Measurements from ENCODE around the gene AHNAK. TPM values are rescaled to one million over a fixed set of nuclear protein-coding genes. Genes with fewer than 3 reads are reported as not detected.
A peak's percentile ranks its signal among the peaks of the same experiment; 100 is the strongest.

Gene AHNAK
- total and polyA plus RNA-seq, 2 experiments from 2014 or later: 167 to 548 TPM

GRCh38 chr11:62462508-62462892, 84.1 kb downstream of the AHNAK start:
- TF ChIP-seq EZH2 (IDR thresholded peaks at IDR 0.05; ENCODE audit: insufficient read depth, poor library complexity, severe bottlenecking): no peak
- H3K9me2 ChIP-seq (ENCODE audit: insufficient read depth): no peaks in the 10 kb centered on the region
- no peaks in the 10 kb centered on the region for H3K27me3 ChIP-seq (replicated peaks; ENCODE audit: insufficient read depth)
- H3K4me3 ChIP-seq: no peak overlapping the region
- no peaks in the 10 kb centered on the region for H3K79me2 ChIP-seq (ENCODE audit: insufficient read depth)
- 27 to 33% methylated on average over 9 of the region's 9 CpGs for WGBS, 2 experiments (ENCODE audit: low coverage in 1 of 2, low lambda C conversion rate in 2 of 2, missing lambda C conversion rate in 2 of 2)
- H3K4me2 ChIP-seq (ENCODE audit: unreplicated experiment): peak overlapping the region; percentile 18
- in situ Hi-C loops (cut with MboI): no loop called here
- peak overlapping the region; percentile 11; the same call in 1 of the 2 replicates for H3K9ac ChIP-seq
- H2AFZ ChIP-seq: peak overlapping the region; percentile 67
- H3K27ac ChIP-seq: no peak overlapping the region
- H4K20me1 ChIP-seq (ENCODE audit: insufficient read depth): no peaks in the 10 kb centered on the region
- peaks cover 21% of the 10 kb centered on the region for H3K4me1 ChIP-seq (ENCODE audit: insufficient read depth)
- DNase-seq: no peak
- peaks cover 4% of the 10 kb centered on the region; the same call in 1 of the 2 replicates for H3F3A ChIP-seq (ENCODE audit: insufficient read depth)
- H3K36me3 ChIP-seq (ENCODE audit: low read depth): no peaks in the 10 kb centered on the region
- H3K9me3 ChIP-seq (ENCODE audit: low read depth): no peaks in the 10 kb centered on the region

GRCh38 chr11:62461740-62462507, 84.7 kb downstream of the AHNAK start:
- peaks cover 21% of the 10 kb centered on the region for H3K4me1 ChIP-seq (ENCODE audit: insufficient read depth)
- peak overlapping the region; percentile 18 for H3K4me2 ChIP-seq (ENCODE audit: unreplicated experiment)
- DNase-seq: peak; percentile 73
- H3K4me3 ChIP-seq: peak overlapping the region; percentile 27
- H3K9me3 ChIP-seq (ENCODE audit: low read depth): no peaks in the 10 kb centered on the region
- no peaks in the 10 kb centered on the region for H3K9me2 ChIP-seq (ENCODE audit: insufficient read depth)
- H3K36me3 ChIP-seq (ENCODE audit: low read depth): no peaks in the 10 kb centered on the region
- peak overlapping the region; percentile 67 for H2AFZ ChIP-seq
- H3K9ac ChIP-seq: peak overlapping the region; percentile 11; the same call in 1 of the 2 replicates
- in situ Hi-C loops (cut with MboI): no loop called here
- H3F3A ChIP-seq (ENCODE audit: insufficient read depth): peaks cover 4% of the 10 kb centered on the region; the same call in 1 of the 2 replicates
- no peak overlapping the region for H3K27ac ChIP-seq
- 33 to 38% methylated on average over 13 to 15 of the region's 15 CpGs for WGBS, 2 experiments (ENCODE audit: low coverage in 1 of 2, low lambda C conversion rate in 2 of 2, missing lambda C conversion rate in 2 of 2)
- TF ChIP-seq EZH2phosphoT487 (IDR thresholded peaks at IDR 0.05; ENCODE audit: insufficient read depth, low read depth) (no peak), EZH2 (IDR thresholded peaks at IDR 0.05; ENCODE audit: insufficient read depth, poor library complexity, severe bottlenecking) (no peak)
- H4K20me1 ChIP-seq (ENCODE audit: insufficient read depth): no peaks in the 10 kb centered on the region
- no peaks in the 10 kb centered on the region for H3K27me3 ChIP-seq (replicated peaks; ENCODE audit: insufficient read depth)
- no peaks in the 10 kb centered on the region for H3K79me2 ChIP-seq (ENCODE audit: insufficient read depth)

- Histone ChIP-seq H3K79me2 (ENCODE audit: insufficient read depth) (no peaks in the 10 kb centered on the region), H3K9me2 (ENCODE audit: insufficient read depth) (no peaks in the 10 kb centered on the region)
- in situ Hi-C loops (cut with MboI): no loop called here
Observed at GRCh38 chr11:62459080-62459479, 87.5 kb downstream of the AHNAK start.

GRCh38 chr11:62458212-62459002, 88.2 kb downstream of the AHNAK start:
- H3K4me1 ChIP-seq (ENCODE audit: insufficient read depth): peaks cover 21% of the 10 kb centered on the region
- H3K27me3 ChIP-seq (replicated peaks; ENCODE audit: insufficient read depth): no peaks in the 10 kb centered on the region
- no peak overlapping the region for H3K4me2 ChIP-seq (ENCODE audit: unreplicated experiment)
- in situ Hi-C loops (cut with MboI): no loop called here
- no peak overlapping the region for H3K4me3 ChIP-seq
- DNase-seq: peak; percentile 36
- H3K27ac ChIP-seq: no peak overlapping the region
- H4K20me1 ChIP-seq (ENCODE audit: insufficient read depth): no peaks in the 10 kb centered on the region
- WGBS, 2 experiments (ENCODE audit: low coverage in 1 of 2, low lambda C conversion rate in 2 of 2, missing lambda C conversion rate in 2 of 2): 42 to 47% methylated on average over 4 of the region's 4 CpGs
- no peaks in the 10 kb centered on the region for H3K79me2 ChIP-seq (ENCODE audit: insufficient read depth)
- H3K9me2 ChIP-seq (ENCODE audit: insufficient read depth): no peaks in the 10 kb centered on the region
- TF ChIP-seq EZH2 (IDR thresholded peaks at IDR 0.05; ENCODE audit: insufficient read depth, poor library complexity, severe bottlenecking) (no peak), EZH2phosphoT487 (IDR thresholded peaks at IDR 0.05; ENCODE audit: insufficient read depth, low read depth) (no peak)
- H3K9ac ChIP-seq: no peak overlapping the region
- no peak overlapping the region for H2AFZ ChIP-seq
- no peaks in the 10 kb centered on the region for H3K9me3 ChIP-seq (ENCODE audit: low read depth)
- peaks cover 4% of the 10 kb centered on the region; the same call in 1 of the 2 replicates for H3F3A ChIP-seq (ENCODE audit: insufficient read depth)
- H3K36me3 ChIP-seq (ENCODE audit: low read depth): no peaks in the 10 kb centered on the region

More at GRCh38 chr11:62459080-62459479, 87.5 kb downstream of the AHNAK start:
- WGBS, 2 experiments (ENCODE audit: low coverage in 1 of 2, low lambda C conversion rate in 2 of 2, missing lambda C conversion rate in 2 of 2): 86 to 95% methylated on average over 1 of the region's 1 CpG
- Histone ChIP-seq H2AFZ (no peak overlapping the region), H3K4me3 (no peak overlapping the region), H3K27me3 (replicated peaks; ENCODE audit: insufficient read depth) (no peaks in the 10 kb centered on the region), H4K20me1 (ENCODE audit: insufficient read depth) (no peaks in the 10 kb centered on the region), H3K9me3 (ENCODE audit: low read depth) (no peaks in the 10 kb centered on the region), H3K27ac (no peak overlapping the region), H3F3A (ENCODE audit: insufficient read depth) (peaks cover 4% of the 10 kb centered on the region; the same call in 1 of the 2 replicates), H3K9ac (no peak overlapping the region), H3K36me3 (ENCODE audit: low read depth) (no peaks in the 10 kb centered on the region), H3K4me2 (ENCODE audit: unreplicated experiment) (no peak overlapping the region), H3K4me1 (ENCODE audit: insufficient read depth) (peaks cover 21% of the 10 kb centered on the region)
- DNase-seq: peak; percentile 63
- TF ChIP-seq EZH2 (IDR thresholded peaks at IDR 0.05; ENCODE audit: insufficient read depth, poor library complexity, severe bottlenecking): no peak
- TF ChIP-seq EZH2phosphoT487 (IDR thresholded peaks at IDR 0.05; ENCODE audit: insufficient read depth, low read depth): no peak
